GM18507 (cell line): ENCODE data around the gene RADIL.

Experiments used
- DNase-seq: peaks from one replicate; pipeline ENCODE4 v3.0.0; 2011; ENCODE audit warnings: low read depth; ENCODE audit not compliant: insufficient read length; ENCODE audit errors: extremely low spot score
- FAIRE-seq: peaks from 2 replicates; lab custom pipeline; 2011; peaks lifted over from hg19 to GRCh38; lab: Jason Lieb, UNC

Gene RADIL

GRCh38 chr7:4835398-4836205 lies 47.9 kb downstream of the RADIL start:
- FAIRE-seq (no peak), DNase-seq (no peak)

GRCh38 chr7:4834601-4835397 lies 48.7 kb downstream of the RADIL start:
- FAIRE-seq = no peak

GRCh38 chr7:4833691-4834600 lies 49.6 kb downstream of the RADIL start:
- DNase-seq (no peak), FAIRE-seq (no peak)

More at GRCh38 chr7:4834601-4835397, 48.7 kb downstream of the RADIL start:
- DNase-seq = no peak

- FAIRE-seq (no peak), DNase-seq (no peak)
Observed at GRCh38 chr7:4833176-4833575, 50.3 kb downstream of the RADIL start.

GRCh38 chr7:4832711-4833110 lies 50.8 kb downstream of the RADIL start:
- no peak for DNase-seq
- FAIRE-seq = no peak

- DNase-seq (no peak), FAIRE-seq (no peak)
Observed at GRCh38 chr7:4831723-4832495, 51.6 kb downstream of the RADIL start.

GRCh38 chr7:4830176-4830575 lies 53.3 kb downstream of the RADIL start:
- FAIRE-seq (peak; percentile 51), DNase-seq (peak; percentile 32)

GRCh38 chr7:4828720-4829383 lies 54.7 kb downstream of the RADIL start:
- no peak for DNase-seq
- no peak for FAIRE-seq

GRCh38 chr7:4825081-4825480 lies 58.4 kb downstream of the RADIL start:
- no peak for DNase-seq
- FAIRE-seq = no peak

GRCh38 chr7:4824120-4824775 lies 59.3 kb downstream of the RADIL start:
- DNase-seq (no peak), FAIRE-seq (no peak)

- FAIRE-seq = no peak
Observed at GRCh38 chr7:4823441-4824119, 59.9 kb downstream of the RADIL start.

GRCh38 chr7:4822677-4823076 lies 60.8 kb downstream of the RADIL start:
- FAIRE-seq (no peak), DNase-seq (no peak)

More at GRCh38 chr7:4823441-4824119, 59.9 kb downstream of the RADIL start:
- no peak for DNase-seq

- no peak for DNase-seq
- FAIRE-seq = no peak
Observed at GRCh38 chr7:4820967-4821471, 62.5 kb downstream of the RADIL start.

- FAIRE-seq = no peak
- no peak for DNase-seq
Observed at GRCh38 chr7:4820405-4820966, 63.0 kb downstream of the RADIL start.

- DNase-seq (no peak), FAIRE-seq (no peak)
Observed at GRCh38 chr7:4819560-4820404, 63.7 kb downstream of the RADIL start.
